HCT116 (cell line): ENCODE measurements around the gene ERICH6B.

ENCODE experiments used
- ATF3 ChIP-seq: IDR thresholded peaks from 2 replicates; pipeline ENCODE4 v1.6.1; 2012
- CEBPB ChIP-seq: IDR thresholded peaks from 2 replicates; pipeline ENCODE4 v1.6.1; 2012; ENCODE audit warnings: low read depth
- CTCF ChIP-seq, 3 experiments: fragments of 200-600 bp in 1 of 3; sonication (generic) in 1 of 3; IDR thresholded peaks in 2 of 3; conservative IDR thresholded peaks in 1 of 3; 2 replicates each; pipeline ENCODE4 v1.5.1; 2012 to 2017; ENCODE audit warnings: low read depth in 2 of 3, low read length in 2 of 3, antibody characterized with exemption in 1 of 3, borderline replicate concordance in 1 of 3, control low read depth in 1 of 3, mild to moderate bottlenecking in 1 of 3, mixed read lengths in 1 of 3, mixed run types in 1 of 3, moderate library complexity in 1 of 3; ENCODE audit not compliant: insufficient read depth in 1 of 3
- MAX ChIP-seq: IDR thresholded peaks from 2 replicates; pipeline ENCODE4 v1.6.1; 2012
- POLR2AphosphoS5 ChIP-seq: IDR thresholded peaks from 2 replicates; pipeline ENCODE4 v1.6.1; 2011; ENCODE audit warnings: mild to moderate bottlenecking, low read depth, low read length, moderate library complexity
- REST ChIP-seq: IDR thresholded peaks from 2 replicates; pipeline ENCODE4 v1.6.1; 2012; ENCODE audit warnings: low read depth
- SIN3A ChIP-seq: IDR thresholded peaks from 2 replicates; pipeline ENCODE4 v1.6.1; 2012; ENCODE audit warnings: low read depth
- ZBTB33 ChIP-seq: IDR thresholded peaks from 2 replicates; pipeline ENCODE4 v1.6.1; 2011; ENCODE audit warnings: mild to moderate bottlenecking, low read length, moderate library complexity; ENCODE audit not compliant: insufficient replicate concordance; ENCODE audit errors: extremely low read depth
- ZFX ChIP-seq: fragments of 450-650 bp; IDR thresholded peaks from 2 replicates; pipeline ENCODE4 v1.6.1; 2017
- ZNF274 ChIP-seq: fragments of 200-500 bp; sonication (Bioruptor generic); IDR thresholded peaks from 2 replicates; pipeline ENCODE4 v1.6.1; 2014; ENCODE audit warnings: mild to moderate bottlenecking, low read depth, low read length, inconsistent platforms

- TF ChIP-seq CTCF (IDR thresholded peaks at IDR 0.05 in 2 of 3, conservative IDR thresholded peaks at IDR 0.05 in 1 of 3; ENCODE audit: borderline replicate concordance in 1 of 3, insufficient read depth in 1 of 3, low read depth in 2 of 3, low read length in 2 of 3) (no peak), REST (no peak), MAX (no peak), ZFX (no peak), CEBPB (no peak), SIN3A (no peak), ATF3 (no peak), POLR2AphosphoS5 (no peak), ZNF274 (no peak), ZBTB33 (no peak)
Measured at GRCh38 chr13:45538382-45538781, 77.2 kb downstream of the ERICH6B start.
